PFSK-1 (cell line): ENCODE measurements around the gene MAD1L1.

Source experiments
- FOXP2 ChIP-seq: optimal IDR thresholded peaks from 2 replicates; pipeline ENCODE3; 2011; ENCODE audit warnings: borderline replicate concordance, control low read depth, inconsistent platforms; ENCODE audit not compliant: insufficient read depth; ENCODE audit errors: extremely low read length, extremely low read depth
- POLR2AphosphoS5 ChIP-seq: IDR thresholded peaks from 2 replicates; pipeline ENCODE4 v1.6.1; 2012; ENCODE audit warnings: low read depth, mild to moderate bottlenecking, control low read depth, low read length, moderate library complexity
- REST ChIP-seq, 2 experiments: IDR thresholded peaks; 2 replicates each; pipeline versions ENCODE4 v1.6.1 to v1.8.0; 2011 to 2012; ENCODE audit warnings: low read depth in 2 of 2, low read length in 2 of 2, control low read depth in 1 of 2, inconsistent platforms in 1 of 2, mild to moderate bottlenecking in 1 of 2, moderate library complexity in 1 of 2; ENCODE audit not compliant: insufficient read depth in 1 of 2
- SIN3A ChIP-seq: IDR thresholded peaks from 2 replicates; pipeline ENCODE4 v1.6.1; 2012; ENCODE audit warnings: mild to moderate bottlenecking, low read length, moderate library complexity, borderline replicate concordance; ENCODE audit not compliant: insufficient read depth
- TAF1 ChIP-seq: IDR thresholded peaks from 2 replicates; pipeline ENCODE4 v1.6.1; 2012; ENCODE audit warnings: low read length, control low read depth, borderline replicate concordance; ENCODE audit not compliant: insufficient read depth

MAD1L1 gene

GRCh38 chr7:1825897-1826741 lies 406.6 kb downstream of the MAD1L1 start:
- no peak for TF ChIP-seq POLR2AphosphoS5
- no peak for TF ChIP-seq REST (IDR thresholded peaks at IDR 0.05; ENCODE audit: insufficient read depth in 1 of 2, low read depth in 2 of 2, low read length in 2 of 2)
- TF ChIP-seq SIN3A: no peak
- TF ChIP-seq TAF1: no peak
- no peak for TF ChIP-seq FOXP2

GRCh38 chr7:1823376-1824150 lies 409.2 kb downstream of the MAD1L1 start:
- TF ChIP-seq TAF1 (no peak), FOXP2 (no peak), REST (IDR thresholded peaks at IDR 0.05; ENCODE audit: insufficient read depth in 1 of 2, low read depth in 2 of 2, low read length in 2 of 2) (no peak), SIN3A (no peak), POLR2AphosphoS5 (no peak)

GRCh38 chr7:1819259-1819841 lies 413.4 kb downstream of the MAD1L1 start:
- TF ChIP-seq TAF1 (no peak), SIN3A (no peak), REST (IDR thresholded peaks at IDR 0.05; ENCODE audit: insufficient read depth in 1 of 2, low read depth in 2 of 2, low read length in 2 of 2) (no peak), FOXP2 (no peak), POLR2AphosphoS5 (no peak)

DNA sequence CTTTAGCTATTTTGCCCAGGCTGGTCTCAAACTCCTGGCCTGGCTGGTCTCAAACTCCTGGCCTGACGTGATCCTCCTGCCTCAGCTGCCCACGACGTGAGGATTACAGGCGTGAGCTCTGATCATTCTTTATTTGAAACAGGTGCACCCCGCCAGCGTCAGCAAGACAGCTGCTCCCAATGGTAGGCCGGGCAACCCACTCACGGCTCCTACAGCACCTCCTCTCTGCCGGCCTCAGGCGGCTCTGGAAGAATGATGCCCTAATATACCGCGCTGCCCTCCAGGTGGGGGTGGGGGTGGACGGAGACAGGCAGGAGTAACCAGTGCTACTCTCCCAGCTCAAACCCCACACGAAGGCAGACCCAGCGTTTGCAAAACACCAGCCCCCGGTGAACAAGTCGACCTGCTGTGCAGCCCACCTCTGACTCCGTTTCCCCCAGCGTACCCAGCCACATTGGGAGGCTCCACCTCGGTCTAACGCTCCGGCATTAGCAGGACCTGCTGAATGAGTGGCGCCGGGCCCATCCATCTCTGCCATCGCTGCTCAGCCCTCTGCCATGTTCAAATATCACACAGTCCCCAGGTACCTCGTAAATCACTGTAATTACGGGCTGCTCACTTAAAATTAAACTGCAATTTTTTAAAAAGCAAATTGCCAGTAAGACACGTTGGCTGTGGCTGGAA lies 414.0 kb downstream of the MAD1L1 start:
- TF ChIP-seq SIN3A (no peak), FOXP2 (no peak), TAF1 (no peak), REST (IDR thresholded peaks at IDR 0.05; ENCODE audit: insufficient read depth in 1 of 2, low read depth in 2 of 2, low read length in 2 of 2) (no peak), POLR2AphosphoS5 (no peak)
